HEK293 (cell line): ENCODE measurements around the gene IDI2.
A peak's percentile ranks its signal among the peaks of the same experiment; 100 is the strongest.

Source experiments
- CTCF ChIA-PET: fragments of 350-600 bp; formaldehyde crosslinking; extraction: SDS; loops from one replicate; lab custom pipeline; 2021; ENCODE audit warnings: antibody characterized with exemption; lab: Yijun Ruan, JAX
- POLR2A ChIA-PET: fragments of 300-600 bp; formaldehyde crosslinking; extraction: SDS; loops from one replicate; lab custom pipeline; 2020; ENCODE audit warnings: antibody characterized with exemption, inconsistent platforms; lab: Yijun Ruan, JAX
- H3K27ac ChIP-seq: fragments of 200-500 bp; sonication (Bioruptor generic); 2 replicates; pipeline ENCODE4 v1.5.1; 2014; ENCODE audit warnings: low read depth, low read length, control low read depth, inconsistent platforms; ENCODE audit errors: extremely low read depth
- H3K36me3 ChIP-seq, 2 experiments: fragments of 200-500 bp in 1 of 2; sonication (Bioruptor generic) in 1 of 2; 1 replicate in 1 of 2; 2 replicates in 1 of 2; pipeline ENCODE4 v1.5.1; 2014 to 2017; ENCODE audit warnings: inconsistent platforms in 2 of 2, low read length in 2 of 2; ENCODE audit not compliant: control insufficient read depth in 2 of 2, insufficient read depth in 1 of 2
- H3K4me1 ChIP-seq: fragments of 200-500 bp; sonication (Bioruptor generic); 2 replicates; pipeline ENCODE4 v1.5.1; 2014; ENCODE audit warnings: mild to moderate bottlenecking, low read length, inconsistent platforms; ENCODE audit not compliant: control insufficient read depth, insufficient read depth
- H3K4me3 ChIP-seq: 2 replicates; pipeline ENCODE4 v1.5.1; 2011; ENCODE audit warnings: low read depth, mild to moderate bottlenecking, control low read depth, low read length, moderate library complexity
- H3K9me3 ChIP-seq: fragments of 200-500 bp; sonication (Bioruptor generic); 2 replicates; pipeline ENCODE4 v1.5.1; 2014; ENCODE audit warnings: low read depth, low read length, inconsistent platforms; ENCODE audit not compliant: control insufficient read depth, insufficient read depth
- BCL11B ChIP-seq: fragments of 450-650 bp; formaldehyde crosslinking; IDR thresholded peaks from 2 replicates; pipeline ENCODE4 v1.5.1; 2016; ENCODE audit warnings: low read depth, missing biosample characterization, missing genetic modification characterization
- GLI4 ChIP-seq: fragments of 450-650 bp; formaldehyde crosslinking; IDR thresholded peaks from 2 replicates; pipeline ENCODE4 v1.5.1; 2016; ENCODE audit warnings: missing biosample characterization, missing genetic modification characterization
- GLIS1 ChIP-seq: fragments of 450-650 bp; formaldehyde crosslinking; IDR thresholded peaks from 2 replicates; pipeline ENCODE4 v1.5.1; 2016; ENCODE audit warnings: missing biosample characterization, missing genetic modification characterization
- GLIS2 ChIP-seq: fragments of 450-650 bp; formaldehyde crosslinking; IDR thresholded peaks from 2 replicates; pipeline ENCODE4 v1.5.1; 2016; ENCODE audit warnings: missing biosample characterization, missing genetic modification characterization
- HOXC10 ChIP-seq: sonication (generic); formaldehyde crosslinking; IDR thresholded peaks from 2 replicates; pipeline ENCODE4 v1.8.1; 2023; ENCODE audit warnings: mild to moderate bottlenecking, missing genetic modification reagents
- KLF1 ChIP-seq: fragments of 450-650 bp; formaldehyde crosslinking; IDR thresholded peaks from 2 replicates; pipeline ENCODE4 v1.5.1; 2016; ENCODE audit warnings: missing biosample characterization, missing genetic modification characterization
- PRDM4 ChIP-seq: fragments of 450-650 bp; formaldehyde crosslinking; IDR thresholded peaks from 2 replicates; pipeline ENCODE4 v1.5.1; 2017; ENCODE audit warnings: missing biosample characterization, missing genetic modification characterization
- SCRT1 ChIP-seq: fragments of 450-650 bp; formaldehyde crosslinking; IDR thresholded peaks from 2 replicates; pipeline ENCODE4 v1.5.1; 2016; ENCODE audit warnings: missing biosample characterization, missing genetic modification characterization, borderline replicate concordance
- SP3 ChIP-seq: fragments of 450-650 bp; formaldehyde crosslinking; IDR thresholded peaks from 2 replicates; pipeline ENCODE4 v1.5.1; 2016; ENCODE audit warnings: missing biosample characterization, missing genetic modification characterization
- ZBTB7A ChIP-seq: fragments of 450-650 bp; formaldehyde crosslinking; IDR thresholded peaks from 2 replicates; pipeline ENCODE4 v1.5.1; 2016; ENCODE audit warnings: low read depth, missing biosample characterization, missing genetic modification characterization
- ZEB2 ChIP-seq: fragments of 450-650 bp; formaldehyde crosslinking; IDR thresholded peaks from 2 replicates; pipeline ENCODE4 v1.5.1; 2016; ENCODE audit warnings: missing biosample characterization, missing genetic modification characterization
- ZFP37 ChIP-seq: fragments of 450-650 bp; formaldehyde crosslinking; IDR thresholded peaks from 2 replicates; pipeline ENCODE4 v1.5.1; 2016; ENCODE audit warnings: missing biosample characterization, missing genetic modification characterization
- ZNF138 ChIP-seq: fragments of 450-650 bp; formaldehyde crosslinking; IDR thresholded peaks from 2 replicates; pipeline ENCODE4 v1.5.1; 2016; ENCODE audit warnings: missing biosample characterization, missing genetic modification characterization, borderline replicate concordance
- ZNF18 ChIP-seq: fragments of 450-650 bp; formaldehyde crosslinking; IDR thresholded peaks from 2 replicates; pipeline ENCODE4 v1.5.1; 2016; ENCODE audit warnings: missing biosample characterization, missing genetic modification characterization
- ZNF223 ChIP-seq: fragments of 450-650 bp; formaldehyde crosslinking; IDR thresholded peaks from 2 replicates; pipeline ENCODE4 v1.5.1; 2016; ENCODE audit warnings: missing biosample characterization, missing genetic modification characterization
- ZNF423 ChIP-seq: fragments of 450-650 bp; formaldehyde crosslinking; IDR thresholded peaks from 2 replicates; pipeline ENCODE4 v1.5.1; 2016; ENCODE audit warnings: missing biosample characterization, missing genetic modification characterization
- ZNF560 ChIP-seq: fragments of 450-650 bp; formaldehyde crosslinking; IDR thresholded peaks from 2 replicates; pipeline ENCODE4 v1.5.1; 2017; ENCODE audit warnings: missing biosample characterization, missing genetic modification characterization, borderline replicate concordance
- ZNF561 ChIP-seq: fragments of 450-650 bp; IDR thresholded peaks from 2 replicates; pipeline ENCODE4 v1.5.1; 2018; ENCODE audit warnings: missing biosample characterization, missing genetic modification characterization, borderline replicate concordance
- ZNF670 ChIP-seq: fragments of 450-650 bp; formaldehyde crosslinking; IDR thresholded peaks from 2 replicates; pipeline ENCODE4 v1.5.1; 2016; ENCODE audit warnings: missing biosample characterization, missing genetic modification characterization, low read depth
- ZNF747 ChIP-seq: fragments of 450-650 bp; formaldehyde crosslinking; IDR thresholded peaks from 2 replicates; pipeline ENCODE4 v1.5.1; 2016; ENCODE audit warnings: missing biosample characterization, missing genetic modification characterization
- ZNF76 ChIP-seq: fragments of 450-650 bp; formaldehyde crosslinking; IDR thresholded peaks from 2 replicates; pipeline ENCODE4; 2016; ENCODE audit warnings: low read depth, missing biosample characterization, missing genetic modification characterization, borderline replicate concordance
- ZNF791 ChIP-seq: fragments of 450-650 bp; formaldehyde crosslinking; IDR thresholded peaks from 2 replicates; pipeline ENCODE4 v1.5.1; 2016; ENCODE audit warnings: missing biosample characterization, missing genetic modification characterization
- ZSCAN30 ChIP-seq: fragments of 450-650 bp; IDR thresholded peaks from 2 replicates; pipeline ENCODE4 v1.5.1; 2018; ENCODE audit warnings: missing biosample characterization, mild to moderate bottlenecking, missing genetic modification characterization, moderate library complexity
- TF ChIP-seq, protein P1 (sequence below): fragments of 450-650 bp; formaldehyde crosslinking; IDR thresholded peaks from 2 replicates; pipeline ENCODE4 v1.5.1; 2016; ENCODE audit warnings: missing biosample characterization, missing genetic modification characterization

The IDI2 gene

DNA sequence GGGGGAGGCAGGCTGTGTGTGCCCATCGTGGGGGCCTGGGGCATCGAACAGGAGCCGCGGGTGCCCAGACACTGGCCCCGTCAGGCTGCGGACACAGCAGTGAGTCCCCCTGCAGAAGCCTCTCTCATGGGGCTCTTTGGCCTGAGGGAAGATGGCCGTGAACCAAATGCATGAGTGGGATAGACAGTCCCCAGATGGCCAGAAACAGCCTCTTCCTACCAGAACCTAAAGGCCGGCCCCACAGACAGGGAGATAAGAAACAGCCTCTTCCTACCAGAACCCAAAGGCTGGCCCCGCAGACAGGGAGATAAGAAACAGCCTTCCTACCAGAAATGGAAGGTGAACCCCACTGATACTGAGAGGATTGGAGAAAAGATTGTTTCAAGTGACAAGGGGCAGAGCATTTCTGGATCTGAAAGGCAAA lies 16.6 kb downstream of the IDI2 start:
- no peaks in the 10 kb centered on the region for H3K4me1 ChIP-seq
- POLR2A ChIA-PET: no interaction called here
- no peak for TF ChIP-seq KLF1
- TF ChIP-seq PRDM4 (tag by site-specific recombination): 0 out of 2 replicates have a peak, but pooled peaks have one; percentile 15
- TF ChIP-seq, all 188 proteins: peak for 1
- H3K36me3 ChIP-seq: peaks cover 56 to 94% of the 10 kb centered on the region in 2 experiments
- H3K27ac ChIP-seq: no peak overlapping the region
- H3K9me3 ChIP-seq: no peaks in the 10 kb centered on the region
- CTCF ChIA-PET: no interaction called here
- H3K4me3 ChIP-seq: no peak overlapping the region

DNA sequence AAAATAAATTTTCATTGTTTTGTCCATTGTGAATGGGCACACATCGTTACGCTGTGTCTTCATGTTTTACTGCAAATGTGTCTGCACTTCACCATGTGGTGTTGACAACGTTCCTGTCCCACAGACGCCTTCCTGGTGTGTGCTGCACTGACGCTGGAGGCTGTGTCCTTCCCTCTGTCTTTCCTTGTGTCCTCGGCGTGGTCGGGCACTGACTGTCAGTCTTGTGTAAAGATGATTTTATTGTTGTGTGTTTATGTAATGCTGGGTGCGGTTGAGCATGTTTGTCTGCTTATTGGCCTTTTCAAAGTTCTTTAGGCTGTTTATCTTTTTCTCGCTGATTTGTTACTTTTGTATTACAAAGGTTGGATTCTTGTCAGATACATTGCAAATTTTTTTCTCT lies 18.1 kb downstream of the IDI2 start:
- TF ChIP-seq ZFP37 (tag by site-specific recombination) (no peak), HOXC10 (no peak), ZNF561 (tag by site-specific recombination) (no peak), ZNF423 (tag by site-specific recombination) (no peak)
- TF ChIP-seq, protein P1, sequence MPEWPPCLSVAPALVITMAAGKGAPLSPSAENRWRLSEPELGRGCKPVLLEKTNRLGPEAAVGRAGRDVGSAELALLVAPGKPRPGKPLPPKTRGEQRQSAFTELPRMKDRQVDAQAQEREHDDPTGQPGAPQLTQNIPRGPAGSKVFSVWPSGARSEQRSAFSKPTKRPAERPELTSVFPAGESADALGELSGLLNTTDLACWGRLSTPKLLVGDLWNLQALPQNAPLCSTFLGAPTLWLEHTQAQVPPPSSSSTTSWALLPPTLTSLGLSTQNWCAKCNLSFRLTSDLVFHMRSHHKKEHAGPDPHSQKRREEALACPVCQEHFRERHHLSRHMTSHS (tag by site-specific recombination): no peak
- TF ChIP-seq, all 188 proteins: peak for 0
- H3K36me3 ChIP-seq: peaks cover 67 to 99% of the 10 kb centered on the region in 2 experiments
- POLR2A ChIA-PET: no interaction called here

GRCh38 chr10:1006573-1006972 lies 19.1 kb downstream of the IDI2 start:
- Histone ChIP-seq H3K4me3 (no peak overlapping the region), H3K9me3 (no peaks in the 10 kb centered on the region), H3K4me1 (no peaks in the 10 kb centered on the region), H3K36me3 (peaks cover 67 to 99% of the 10 kb centered on the region in 2 experiments), H3K27ac (no peak overlapping the region)
- ChIA-PET CTCF (interaction anchor here (0.6 kb wide), 1 partner anchor 59 kb away, joined by 3 read pairs; no protein-coding TSS in a partner anchor), POLR2A (no interaction called here)
- no peak for TF ChIP-seq SP3
- no peak for TF ChIP-seq SCRT1 (tag by site-specific recombination)
- no peak for TF ChIP-seq ZNF670 (tag by site-specific recombination)
- TF ChIP-seq ZNF76: no peak
- TF ChIP-seq ZEB2: no peak

More for the DNA sequence above, 18.1 kb downstream of the IDI2 start:
- Histone ChIP-seq H3K9me3 (no peaks in the 10 kb centered on the region), H3K27ac (no peak overlapping the region), H3K4me1 (no peaks in the 10 kb centered on the region), H3K4me3 (no peak overlapping the region)
- CTCF ChIA-PET: no interaction called here

- Histone ChIP-seq H3K4me1 (no peaks in the 10 kb centered on the region), H3K36me3 (peaks cover 78 to 98% of the 10 kb centered on the region in 2 experiments), H3K27ac (no peak overlapping the region), H3K4me3 (no peak overlapping the region), H3K9me3 (no peaks in the 10 kb centered on the region)
- ChIA-PET CTCF (no interaction called here), POLR2A (interaction anchor here (0.5 kb wide), 1 partner anchor 18 kb away, joined by 3 read pairs; no protein-coding TSS in a partner anchor)
- TF ChIP-seq GLI4 (tag by site-specific recombination) (no peak), ZSCAN30 (tag by site-specific recombination) (no peak), BCL11B (tag by site-specific recombination) (no peak), ZNF223 (tag by site-specific recombination) (no peak), ZBTB7A (tag by site-specific recombination) (no peak), ZNF791 (tag by site-specific recombination) (no peak), ZNF747 (tag by site-specific recombination) (no peak), GLIS1 (tag by site-specific recombination) (no peak), GLIS2 (tag by site-specific recombination) (no peak), ZNF18 (tag by site-specific recombination) (no peak), ZNF560 (tag by site-specific recombination) (no peak), ZNF138 (no peak)
Measured at GRCh38 chr10:1003884-1004670, 21.6 kb downstream of the IDI2 start.
